Measurements from ENCODE around the gene TMEM30A.

Gene TMEM30A

GRCh38 chr6:75211920-75212590 lies 72.5 kb downstream of the TMEM30A start:
- no peak for DNase-seq

- DNase-seq: peak; percentile 64
Measured at GRCh38 chr6:75210885-75211739, 73.5 kb downstream of the TMEM30A start.

- DNase-seq: no peak
Measured at GRCh38 chr6:75209184-75209723, 75.3 kb downstream of the TMEM30A start.

- DNase-seq: peak; percentile 82
Measured at GRCh38 chr6:75208298-75209183, 76.1 kb downstream of the TMEM30A start.

GRCh38 chr6:75206576-75207342 lies 77.8 kb downstream of the TMEM30A start:
- no peak for DNase-seq

- DNase-seq: no peak
Measured at GRCh38 chr6:75205776-75206575, 78.6 kb downstream of the TMEM30A start, which contains the start of gene COL12A1. TSS of gene COL12A1 (minus strand) at chr6:75206053. CDS start at chr6:75202792, 3,261 bp downstream.

- DNase-seq: no peak
Measured at GRCh38 chr6:75204959-75205775, 79.4 kb downstream of the TMEM30A start.

GRCh38 chr6:75204217-75204958 lies 80.2 kb downstream of the TMEM30A start:
- peak; percentile 59 for DNase-seq

- no peak for DNase-seq
Measured at GRCh38 chr6:75203721-75204120, 80.9 kb downstream of the TMEM30A start.
